Activated T-cell treated with anti-CD3 and anti-CD28 coated beads for 1 hour (primary cell): Measurements from ENCODE around the gene SLC44A5.

Source experiments
- DNase-seq: peaks from one replicate; pipeline ENCODE4 v3.0.0-alpha.2; 2020; ENCODE audit warnings: low read depth

Gene SLC44A5

GRCh38 chr1:75588779-75589475 is 22.0 kb downstream of the SLC44A5 start:
- no peak for DNase-seq

GRCh38 chr1:75587692-75588091 is 23.2 kb downstream of the SLC44A5 start:
- DNase-seq, result no peak

- no peak for DNase-seq
Observed at GRCh38 chr1:75583282-75583681, 27.6 kb downstream of the SLC44A5 start.

GRCh38 chr1:75582725-75583261 is 28.1 kb downstream of the SLC44A5 start:
- DNase-seq, result no peak

GRCh38 chr1:75579046-75579445 is 31.9 kb downstream of the SLC44A5 start:
- no peak for DNase-seq

- DNase-seq, result no peak
Observed at GRCh38 chr1:75575837-75576236, 35.1 kb downstream of the SLC44A5 start.

GRCh38 chr1:75567191-75567590 is 43.7 kb downstream of the SLC44A5 start:
- no peak for DNase-seq

GRCh38 chr1:75559800-75560199 is 51.1 kb downstream of the SLC44A5 start:
- no peak for DNase-seq

- DNase-seq, result no peak
Observed at GRCh38 chr1:75559136-75559535, 51.8 kb downstream of the SLC44A5 start.

GRCh38 chr1:75554870-75555269 is 56.0 kb downstream of the SLC44A5 start:
- DNase-seq, result no peak

- no peak for DNase-seq
Observed at GRCh38 chr1:75554181-75554580, 56.7 kb downstream of the SLC44A5 start.

GRCh38 chr1:75550559-75550958 is 60.4 kb downstream of the SLC44A5 start:
- no peak for DNase-seq

GRCh38 chr1:75548721-75549480 is 62.0 kb downstream of the SLC44A5 start:
- no peak for DNase-seq

- no peak for DNase-seq
Observed at GRCh38 chr1:75543705-75544104, 67.2 kb downstream of the SLC44A5 start.

- DNase-seq, result no peak
Observed at GRCh38 chr1:75542818-75543570, 67.9 kb downstream of the SLC44A5 start.

GRCh38 chr1:75539230-75540116 is 71.4 kb downstream of the SLC44A5 start:
- no peak for DNase-seq

- no peak for DNase-seq
Observed at GRCh38 chr1:75533085-75533484, 77.8 kb downstream of the SLC44A5 start.

- DNase-seq, result no peak
Observed at GRCh38 chr1:75531570-75531969, 79.3 kb downstream of the SLC44A5 start.

- DNase-seq, result no peak
Observed at GRCh38 chr1:75529488-75529887, 81.4 kb downstream of the SLC44A5 start.

- no peak for DNase-seq
Observed at GRCh38 chr1:75528001-75528400, 82.9 kb downstream of the SLC44A5 start.

- DNase-seq, result no peak
Observed at GRCh38 chr1:75522389-75522788, 88.5 kb downstream of the SLC44A5 start.

GRCh38 chr1:75521658-75522057 is 89.3 kb downstream of the SLC44A5 start:
- no peak for DNase-seq
